Lower leg skin (tissue), 3 donors: ENCODE results near the gene MZF1.

Experiments
- POLR2A ChIP-seq, 2 donors: fragments of 450-650 bp; IDR thresholded peaks; one replicate each; pipeline ENCODE4 v1.6.1; 2016 to 2017; ENCODE audit warnings: antibody characterized with exemption in 2 of 2, mild to moderate bottlenecking in 1 of 2, moderate library complexity in 1 of 2
- TF ChIP-seq, protein P1 (sequence below), 3 donors: fragments of 450-650 bp; IDR thresholded peaks; one replicate each; pipeline ENCODE4 v1.5.1; 2016; ENCODE audit warnings: antibody characterized with exemption in 3 of 3, mild to moderate bottlenecking in 3 of 3, moderate library complexity in 2 of 3

DNA sequence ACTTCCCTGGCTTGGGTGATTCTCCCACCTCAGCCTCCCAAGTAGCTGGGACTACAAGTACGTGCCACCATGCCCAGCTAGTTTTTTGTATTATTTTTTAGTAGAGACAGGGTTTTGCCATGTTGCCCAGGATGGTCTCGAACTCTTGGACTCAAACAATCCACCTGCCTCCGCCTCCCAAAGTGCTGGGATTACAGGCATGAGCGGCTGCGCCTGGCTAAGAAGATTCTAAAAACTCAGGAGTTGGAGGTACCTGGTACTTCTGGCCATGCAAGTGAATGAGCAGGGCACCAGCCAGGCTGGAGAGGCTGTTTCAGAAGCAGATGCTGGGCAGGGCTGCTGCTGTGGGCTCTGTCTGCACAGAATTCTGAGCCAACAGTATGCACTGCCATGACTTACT is 6.1 kb downstream of the MZF1 start:
- TF ChIP-seq, protein P1, sequence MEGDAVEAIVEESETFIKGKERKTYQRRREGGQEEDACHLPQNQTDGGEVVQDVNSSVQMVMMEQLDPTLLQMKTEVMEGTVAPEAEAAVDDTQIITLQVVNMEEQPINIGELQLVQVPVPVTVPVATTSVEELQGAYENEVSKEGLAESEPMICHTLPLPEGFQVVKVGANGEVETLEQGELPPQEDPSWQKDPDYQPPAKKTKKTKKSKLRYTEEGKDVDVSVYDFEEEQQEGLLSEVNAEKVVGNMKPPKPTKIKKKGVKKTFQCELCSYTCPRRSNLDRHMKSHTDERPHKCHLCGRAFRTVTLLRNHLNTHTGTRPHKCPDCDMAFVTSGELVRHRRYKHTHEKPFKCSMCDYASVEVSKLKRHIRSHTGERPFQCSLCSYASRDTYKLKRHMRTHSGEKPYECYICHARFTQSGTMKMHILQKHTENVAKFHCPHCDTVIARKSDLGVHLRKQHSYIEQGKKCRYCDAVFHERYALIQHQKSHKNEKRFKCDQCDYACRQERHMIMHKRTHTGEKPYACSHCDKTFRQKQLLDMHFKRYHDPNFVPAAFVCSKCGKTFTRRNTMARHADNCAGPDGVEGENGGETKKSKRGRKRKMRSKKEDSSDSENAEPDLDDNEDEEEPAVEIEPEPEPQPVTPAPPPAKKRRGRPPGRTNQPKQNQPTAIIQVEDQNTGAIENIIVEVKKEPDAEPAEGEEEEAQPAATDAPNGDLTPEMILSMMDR (IDR thresholded peaks at IDR 0.05), result no peak
- TF ChIP-seq POLR2A (IDR thresholded peaks at IDR 0.05), result no peak
